Cardiac muscle cell (in vitro differentiated cells and primary cell): ENCODE measurements around the gene HSPB2. TPM values are rescaled to one million over a fixed set of nuclear protein-coding genes. Genes with fewer than 3 reads are reported as not detected.

Source experiments
- DNase-seq, 2 donors: peaks; one replicate each; pipeline versions ENCODE4 v3.0.0 to v3.0.0-alpha.2; 2010 to 2017; ENCODE audit warnings: low read depth in 1 of 2, low spot score in 1 of 2
- H3K27ac ChIP-seq: fragments of 200-600 bp; sonication (generic); 2 replicates; pipeline ENCODE4 v1.5.1; 2016
- H3K27me3 ChIP-seq: fragments of 200-600 bp; sonication (generic); 2 replicates; pipeline ENCODE4 v1.6.0; 2016; ENCODE audit warnings: control low read depth
- H3K36me3 ChIP-seq: fragments of 200-600 bp; sonication (generic); 2 replicates; pipeline ENCODE4 v1.5.1; 2016; ENCODE audit warnings: control low read depth
- H3K4me1 ChIP-seq: fragments of 200-600 bp; sonication (generic); 2 replicates; pipeline ENCODE4 v1.8.1; 2017; ENCODE audit warnings: low read depth, mild to moderate bottlenecking, mixed run types
- H3K4me3 ChIP-seq: fragments of 200-600 bp; sonication (generic); 2 replicates; pipeline ENCODE4 v1.5.1; 2016; ENCODE audit warnings: mild to moderate bottlenecking
- H3K9me3 ChIP-seq: fragments of 200-600 bp; sonication (generic); 2 replicates; pipeline ENCODE4 v1.5.1; 2017; ENCODE audit warnings: low read depth, mild to moderate bottlenecking, control low read depth
- polyA plus RNA-seq: library from polyadenylated mRNA; unstranded; fragments of >200 nt; fragmentation: Nextera tagmentation; extraction: Ambion mirVana; gene quantifications from 2 replicates; pipeline ENCODE4 v1.2.1, GENCODE V29; 2016
- total RNA-seq: library from RNA; depleted of rRNA; stranded (reverse); fragments of >200 nt; gene quantifications from 2 replicates; pipeline ENCODE4 v1.2.3, GENCODE V29; 2016
- TF ChIP-seq, protein P1 (sequence below): IDR thresholded peaks from 2 replicates; pipeline ENCODE4 v1.5.1; 2012; ENCODE audit warnings: low read depth, mild to moderate bottlenecking, low read length

The HSPB2 gene
- total and polyA plus RNA-seq, 2 experiments from 2014 or later: 0.36 to 6.6 TPM

- Histone ChIP-seq H3K9me3 (no peaks in the 10 kb centered on the region), H3K36me3 (peaks cover 4% of the 10 kb centered on the region), H3K4me1 (no peaks in the 10 kb centered on the region), H3K27me3 (no peaks in the 10 kb centered on the region), H3K27ac (no peak overlapping the region), H3K4me3 (no peak overlapping the region)
- TF ChIP-seq, protein P1, sequence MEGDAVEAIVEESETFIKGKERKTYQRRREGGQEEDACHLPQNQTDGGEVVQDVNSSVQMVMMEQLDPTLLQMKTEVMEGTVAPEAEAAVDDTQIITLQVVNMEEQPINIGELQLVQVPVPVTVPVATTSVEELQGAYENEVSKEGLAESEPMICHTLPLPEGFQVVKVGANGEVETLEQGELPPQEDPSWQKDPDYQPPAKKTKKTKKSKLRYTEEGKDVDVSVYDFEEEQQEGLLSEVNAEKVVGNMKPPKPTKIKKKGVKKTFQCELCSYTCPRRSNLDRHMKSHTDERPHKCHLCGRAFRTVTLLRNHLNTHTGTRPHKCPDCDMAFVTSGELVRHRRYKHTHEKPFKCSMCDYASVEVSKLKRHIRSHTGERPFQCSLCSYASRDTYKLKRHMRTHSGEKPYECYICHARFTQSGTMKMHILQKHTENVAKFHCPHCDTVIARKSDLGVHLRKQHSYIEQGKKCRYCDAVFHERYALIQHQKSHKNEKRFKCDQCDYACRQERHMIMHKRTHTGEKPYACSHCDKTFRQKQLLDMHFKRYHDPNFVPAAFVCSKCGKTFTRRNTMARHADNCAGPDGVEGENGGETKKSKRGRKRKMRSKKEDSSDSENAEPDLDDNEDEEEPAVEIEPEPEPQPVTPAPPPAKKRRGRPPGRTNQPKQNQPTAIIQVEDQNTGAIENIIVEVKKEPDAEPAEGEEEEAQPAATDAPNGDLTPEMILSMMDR: no peak
- DNase-seq: no peak
Observed at GRCh38 chr11:111886844-111887243, 25.7 kb upstream of the HSPB2 start.

GRCh38 chr11:111905411-111905810 lies 7.1 kb upstream of the HSPB2 start:
- H3K27me3 ChIP-seq: no peaks in the 10 kb centered on the region
- peaks cover 15% of the 10 kb centered on the region for H3K4me1 ChIP-seq
- TF ChIP-seq, protein P1: no peak
- H3K9me3 ChIP-seq: no peaks in the 10 kb centered on the region
- H3K36me3 ChIP-seq: no peaks in the 10 kb centered on the region
- DNase-seq: no peak
- H3K4me3 ChIP-seq: no peak overlapping the region
- no peak overlapping the region for H3K27ac ChIP-seq

DNA sequence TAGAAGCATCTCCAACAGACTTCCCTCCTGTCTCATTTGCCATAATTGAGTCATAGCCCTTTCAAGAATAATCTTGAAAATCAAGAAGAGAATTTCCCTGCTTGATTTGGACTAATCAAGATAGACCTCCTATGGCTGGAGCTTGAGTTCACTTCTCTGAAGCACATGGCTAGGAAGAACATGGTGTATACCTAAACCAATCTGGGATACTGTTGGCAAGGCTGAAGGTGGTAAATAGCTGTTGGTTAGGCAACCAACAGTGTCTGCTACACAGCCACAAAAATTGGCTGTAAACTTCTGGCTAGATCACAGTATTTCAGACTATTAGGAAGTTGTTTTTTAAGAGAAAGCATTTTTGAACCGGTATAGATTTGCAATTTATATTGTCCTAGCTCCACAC lies 5.9 kb upstream of the HSPB2 start:
- TF ChIP-seq, protein P1: no peak
- H3K4me1 ChIP-seq: peaks cover 27% of the 10 kb centered on the region
- H3K27me3 ChIP-seq: no peaks in the 10 kb centered on the region
- no peak overlapping the region for H3K4me3 ChIP-seq
- H3K9me3 ChIP-seq: no peaks in the 10 kb centered on the region
- no peak overlapping the region for H3K27ac ChIP-seq
- no peak for DNase-seq
- H3K36me3 ChIP-seq: no peaks in the 10 kb centered on the region

GRCh38 chr11:111908639-111909305 lies 3.8 kb upstream of the HSPB2 start:
- Histone ChIP-seq H3K4me3 (no peak overlapping the region), H3K4me1 (peaks cover 41% of the 10 kb centered on the region), H3K36me3 (no peaks in the 10 kb centered on the region), H3K27ac (no peak overlapping the region), H3K27me3 (no peaks in the 10 kb centered on the region), H3K9me3 (no peaks in the 10 kb centered on the region)
- TF ChIP-seq, protein P1: no peak
- DNase-seq: no peak

- H3K36me3 ChIP-seq: no peaks in the 10 kb centered on the region
- peaks cover 41% of the 10 kb centered on the region for H3K4me1 ChIP-seq
- no peak for DNase-seq
- H3K27me3 ChIP-seq: no peaks in the 10 kb centered on the region
- peak overlapping the region; percentile 67 for H3K27ac ChIP-seq
- H3K9me3 ChIP-seq: no peaks in the 10 kb centered on the region
- H3K4me3 ChIP-seq: no peak overlapping the region
- TF ChIP-seq, protein P1: no peak
Observed at GRCh38 chr11:111909378-111909777, 3.2 kb upstream of the HSPB2 start.
